GM23338 (cell line): ENCODE data around the gene FXYD6. TPM values are rescaled to one million over a fixed set of nuclear protein-coding genes. Genes with fewer than 3 reads are reported as not detected.
A peak's percentile ranks its signal among the peaks of the same experiment; 100 is the strongest.

ENCODE experiments used
- ATAC-seq: fragments of 200-7000 bp; cut with Tn5 transposase; 3 replicates; pipeline ENCODE4 v1.9.1; 2020
- DNase-seq: peaks from one replicate; pipeline ENCODE4 v3.0.0-alpha.2; 2015; ENCODE audit warnings: low spot score
- H2AFZ ChIP-seq: fragments of 200-600 bp; sonication (generic); 2 replicates; pipeline ENCODE4 v1.8.0; 2016; ENCODE audit warnings: antibody characterized with exemption, mild to moderate bottlenecking, moderate library complexity
- H3F3A ChIP-seq: fragments of 200-600 bp; sonication (generic); replicated peaks from 2 replicates; pipeline ENCODE4 v1.8.0; 2017; ENCODE audit warnings: antibody characterized with exemption, mixed run types, low read depth
- H3K27ac ChIP-seq: fragments of 200-600 bp; sonication (generic); 2 replicates; pipeline ENCODE4 v1.6.1; 2016; ENCODE audit warnings: low read depth
- H3K27me3 ChIP-seq: fragments of 200-600 bp; sonication (generic); 2 replicates; pipeline ENCODE4 v1.8.0; 2016; ENCODE audit warnings: mild to moderate bottlenecking, mixed run types, moderate library complexity; ENCODE audit not compliant: insufficient read depth
- H3K36me3 ChIP-seq: fragments of 200-600 bp; sonication (generic); 2 replicates; pipeline ENCODE4 v1.8.0; 2016; ENCODE audit warnings: mild to moderate bottlenecking; ENCODE audit not compliant: insufficient read depth
- H3K4me1 ChIP-seq: fragments of 200-600 bp; sonication (generic); 2 replicates; pipeline ENCODE4 v1.8.0; 2016; ENCODE audit warnings: mild to moderate bottlenecking, moderate library complexity; ENCODE audit not compliant: insufficient read depth
- H3K4me2 ChIP-seq: fragments of 200-600 bp; sonication (generic); 2 replicates; pipeline ENCODE4 v1.7.1; 2017; ENCODE audit warnings: mixed run types
- H3K4me3 ChIP-seq: fragments of 200-600 bp; sonication (generic); 2 replicates; pipeline ENCODE4 v1.6.1; 2016; ENCODE audit warnings: mixed run types
- H3K79me2 ChIP-seq: fragments of 200-600 bp; sonication (generic); replicated peaks from 2 replicates; pipeline ENCODE4 v1.8.0; 2017; ENCODE audit warnings: mild to moderate bottlenecking; ENCODE audit not compliant: insufficient read depth
- H3K9me2 ChIP-seq: fragments of 200-600 bp; sonication (generic); 2 replicates; pipeline ENCODE4 v1.8.0; 2017; ENCODE audit not compliant: insufficient read depth
- H4K20me1 ChIP-seq: fragments of 200-600 bp; sonication (generic); replicated peaks from 2 replicates; pipeline ENCODE4 v1.8.0; 2017; ENCODE audit warnings: mild to moderate bottlenecking; ENCODE audit not compliant: insufficient read depth
- H3K27ac Mint-ChIP-seq: 2 replicates; pipeline ENCODE4 v1.8.0; 2020; ENCODE audit warnings: inconsistent platforms, mild to moderate bottlenecking, moderate library complexity, mixed read lengths
- H3K27me3 Mint-ChIP-seq: 3 replicates; pipeline ENCODE4 v1.8.0; 2022; ENCODE audit warnings: low read depth, mild to moderate bottlenecking, moderate library complexity, mixed read lengths, inconsistent platforms; ENCODE audit not compliant: insufficient read depth, poor library complexity
- H3K36me3 Mint-ChIP-seq: 3 replicates; pipeline ENCODE4 v1.8.0; 2021; ENCODE audit warnings: low read depth, mild to moderate bottlenecking, inconsistent platforms, moderate library complexity, mixed read lengths
- H3K4me1 Mint-ChIP-seq: 3 replicates; pipeline ENCODE4 v1.8.0; 2020; ENCODE audit warnings: mild to moderate bottlenecking, inconsistent platforms, mixed read lengths
- H3K4me3 Mint-ChIP-seq: 3 replicates; pipeline ENCODE4 v1.8.0; 2021; ENCODE audit warnings: moderate library complexity, mild to moderate bottlenecking, inconsistent platforms, mixed read lengths
- H3K9me3 Mint-ChIP-seq: 3 replicates; pipeline ENCODE4 v1.8.0; 2020; ENCODE audit warnings: moderate library complexity, mild to moderate bottlenecking, inconsistent platforms, mixed read lengths
- CREB1 ChIP-seq: fragments of 250-450 bp; sonication (Bioruptor Pico); IDR thresholded peaks from 2 replicates; pipeline ENCODE4 v1.5.0; 2020; ENCODE audit warnings: low read depth, mild to moderate bottlenecking, moderate library complexity
- CTCF ChIP-seq, 2 experiments: fragments of 200-600 bp in 1 of 2; sonication (generic) in 1 of 2; conservative IDR thresholded peaks; 2 replicates each; pipeline versions ENCODE4 v1.5.1 to v1.6.1; 2016 to 2017; ENCODE audit warnings: antibody characterized with exemption in 2 of 2, low read depth in 2 of 2, mild to moderate bottlenecking in 2 of 2, moderate library complexity in 1 of 2
- ETS1 ChIP-seq: IDR thresholded peaks from 2 replicates; pipeline ENCODE4 v1.6.1; 2016; ENCODE audit warnings: antibody characterized with exemption
- NANOG ChIP-seq: IDR thresholded peaks from 2 replicates; pipeline ENCODE4 v1.6.1; 2016; ENCODE audit warnings: antibody characterized with exemption, borderline replicate concordance
- STAT1 ChIP-seq: IDR thresholded peaks from one replicate; pipeline ENCODE4 v1.6.1; 2016; ENCODE audit warnings: antibody characterized with exemption; ENCODE audit not compliant: unreplicated experiment
- ZNF114 ChIP-seq: fragments of 250-450 bp; sonication (Bioruptor Pico); IDR thresholded peaks from 2 replicates; pipeline ENCODE4 v1.5.0; 2020; ENCODE audit warnings: mild to moderate bottlenecking, moderate library complexity
- polyA plus RNA-seq: library from polyadenylated mRNA; unstranded; fragments of >200 nt; fragmentation: Nextera tagmentation; extraction: Ambion mirVana; gene quantifications from 2 replicates; pipeline ENCODE4 v1.2.1, GENCODE V29; 2016
- total RNA-seq: library from RNA; depleted of rRNA; stranded (reverse); fragments of >200 nt; shearing (Covaris generic); gene quantifications from 2 replicates; pipeline ENCODE4 v1.2.3, GENCODE V29; 2014
- TF ChIP-seq, protein P1 (sequence below): IDR thresholded peaks from one replicate; pipeline ENCODE4 v1.6.1; 2018; ENCODE audit warnings: antibody characterized with exemption; ENCODE audit not compliant: unreplicated experiment

FXYD6 gene
- total and polyA plus RNA-seq, 2 experiments from 2014 or later = 26.2 to 30.7 TPM

DNA sequence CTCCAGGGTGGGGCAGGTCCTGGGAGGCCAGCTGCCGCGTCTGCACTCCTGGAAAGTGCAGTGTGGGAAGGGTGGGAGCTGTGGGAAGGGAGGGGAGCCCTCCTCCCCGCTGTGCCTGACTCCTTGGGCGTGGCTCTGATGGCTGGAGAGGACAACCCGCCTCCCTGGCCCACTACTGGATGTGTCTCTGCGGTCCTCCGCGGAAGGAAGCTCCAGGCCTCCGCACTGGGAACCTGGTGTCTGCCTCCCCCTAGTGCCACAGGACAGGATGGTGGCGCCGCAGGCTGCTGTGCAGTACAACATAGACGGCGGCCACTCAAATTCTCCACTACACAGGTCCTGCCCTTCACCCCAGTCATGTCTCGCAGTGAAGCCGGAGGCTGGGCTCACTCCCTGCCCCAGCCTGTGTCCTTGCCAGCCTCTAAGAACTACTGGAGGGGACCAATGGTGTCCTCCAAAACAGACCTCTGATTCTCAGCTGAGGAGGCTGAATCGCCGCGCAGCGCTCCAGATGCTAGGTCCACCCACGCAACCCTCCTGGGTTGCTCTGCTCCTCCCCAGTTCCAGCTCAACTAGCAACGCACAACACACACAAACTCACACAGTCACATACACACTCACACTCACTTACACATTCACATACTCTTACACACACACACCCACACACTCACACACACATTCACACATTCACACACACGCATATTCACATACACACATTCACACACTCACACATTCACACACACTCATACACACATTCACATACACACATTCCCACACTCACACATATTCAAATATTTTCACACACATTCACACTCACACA is 67.0 kb downstream of the FXYD6 start:
- no peak overlapping the region for H3K4me3 ChIP-seq
- Mint-ChIP-seq H3K27ac (no peak overlapping the region), H3K4me3 (no peak overlapping the region; the same call in 2 of the 3 replicates), H3K9me3 (no peaks in the 10 kb centered on the region), H3K4me1 (peaks cover 12% of the 10 kb centered on the region), H3K27me3 (peaks cover 1% of the 10 kb centered on the region), H3K36me3 (no peaks in the 10 kb centered on the region; the same call in 2 of the 3 replicates)
- H3K4me2 ChIP-seq = no peak overlapping the region
- ATAC-seq = peak; percentile 97
- H3K36me3 ChIP-seq = no peaks in the 10 kb centered on the region
- no peaks in the 10 kb centered on the region for H3K9me2 ChIP-seq
- H3K79me2 ChIP-seq = no peaks in the 10 kb centered on the region
- H3F3A ChIP-seq = no peaks in the 10 kb centered on the region
- 0 out of 2 replicates have a peak overlapping the region, but pooled peaks have one; percentile 43 for H2AFZ ChIP-seq
- H3K27ac ChIP-seq = no peak overlapping the region
- no peaks in the 10 kb centered on the region; the same call in 1 of the 2 replicates for H4K20me1 ChIP-seq
- peak; percentile 83 for DNase-seq
- 0 out of 2 replicates have a peak, but pooled peaks cover 3% of the 10 kb centered on the region for H3K4me1 ChIP-seq
- H3K27me3 ChIP-seq = 0 out of 2 replicates have a peak, but pooled peaks cover 4% of the 10 kb centered on the region
- TF ChIP-seq CREB1 (CRISPR knock-in tag) (no peak), CTCF (conservative IDR thresholded peaks at IDR 0.05; ENCODE audit: low read depth in 2 of 2) (peak; percentile 50 to 89), STAT1 (no peak)

DNA sequence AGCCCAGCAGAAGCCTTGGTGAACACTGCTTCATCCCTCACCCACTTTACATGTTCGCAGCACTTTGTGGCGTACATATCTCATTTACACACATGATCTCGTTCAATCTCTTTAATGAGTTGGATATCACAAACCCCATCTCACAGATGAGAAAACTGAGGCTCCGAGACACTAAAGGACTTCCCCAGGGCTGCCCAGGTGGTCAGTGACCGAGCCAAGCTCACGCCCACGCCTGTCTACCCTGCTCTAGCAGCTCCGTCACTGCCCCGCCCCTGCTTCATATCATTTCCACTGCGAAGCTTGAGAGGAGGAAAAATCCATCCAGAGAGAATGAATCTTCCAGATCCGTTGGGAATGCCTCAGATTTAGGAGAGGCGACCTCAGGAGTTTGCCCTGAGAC is 67.7 kb downstream of the FXYD6 start:
- Histone ChIP-seq H3K4me3 (no peak overlapping the region), H3K9me2 (no peaks in the 10 kb centered on the region), H3K4me2 (no peak overlapping the region), H3K4me1 (0 out of 2 replicates have a peak, but pooled peaks cover 3% of the 10 kb centered on the region), H4K20me1 (no peaks in the 10 kb centered on the region), H3F3A (no peaks in the 10 kb centered on the region), H3K79me2 (no peaks in the 10 kb centered on the region), H3K36me3 (no peaks in the 10 kb centered on the region), H3K27me3 (0 out of 2 replicates have a peak, but pooled peaks cover 4% of the 10 kb centered on the region), H3K27ac (no peak overlapping the region), H2AFZ (0 out of 2 replicates have a peak overlapping the region, but pooled peaks have one; percentile 43)
- no peak for TF ChIP-seq STAT1
- no peak for TF ChIP-seq ZNF114 (CRISPR knock-in tag)
- TF ChIP-seq NANOG = no peak
- no peak for TF ChIP-seq ETS1
- TF ChIP-seq, protein P1, sequence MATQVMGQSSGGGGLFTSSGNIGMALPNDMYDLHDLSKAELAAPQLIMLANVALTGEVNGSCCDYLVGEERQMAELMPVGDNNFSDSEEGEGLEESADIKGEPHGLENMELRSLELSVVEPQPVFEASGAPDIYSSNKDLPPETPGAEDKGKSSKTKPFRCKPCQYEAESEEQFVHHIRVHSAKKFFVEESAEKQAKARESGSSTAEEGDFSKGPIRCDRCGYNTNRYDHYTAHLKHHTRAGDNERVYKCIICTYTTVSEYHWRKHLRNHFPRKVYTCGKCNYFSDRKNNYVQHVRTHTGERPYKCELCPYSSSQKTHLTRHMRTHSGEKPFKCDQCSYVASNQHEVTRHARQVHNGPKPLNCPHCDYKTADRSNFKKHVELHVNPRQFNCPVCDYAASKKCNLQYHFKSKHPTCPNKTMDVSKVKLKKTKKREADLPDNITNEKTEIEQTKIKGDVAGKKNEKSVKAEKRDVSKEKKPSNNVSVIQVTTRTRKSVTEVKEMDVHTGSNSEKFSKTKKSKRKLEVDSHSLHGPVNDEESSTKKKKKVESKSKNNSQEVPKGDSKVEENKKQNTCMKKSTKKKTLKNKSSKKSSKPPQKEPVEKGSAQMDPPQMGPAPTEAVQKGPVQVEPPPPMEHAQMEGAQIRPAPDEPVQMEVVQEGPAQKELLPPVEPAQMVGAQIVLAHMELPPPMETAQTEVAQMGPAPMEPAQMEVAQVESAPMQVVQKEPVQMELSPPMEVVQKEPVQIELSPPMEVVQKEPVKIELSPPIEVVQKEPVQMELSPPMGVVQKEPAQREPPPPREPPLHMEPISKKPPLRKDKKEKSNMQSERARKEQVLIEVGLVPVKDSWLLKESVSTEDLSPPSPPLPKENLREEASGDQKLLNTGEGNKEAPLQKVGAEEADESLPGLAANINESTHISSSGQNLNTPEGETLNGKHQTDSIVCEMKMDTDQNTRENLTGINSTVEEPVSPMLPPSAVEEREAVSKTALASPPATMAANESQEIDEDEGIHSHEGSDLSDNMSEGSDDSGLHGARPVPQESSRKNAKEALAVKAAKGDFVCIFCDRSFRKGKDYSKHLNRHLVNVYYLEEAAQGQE = no peak
- no peak for ATAC-seq
- DNase-seq = no peak
- peaks cover 1% of the 10 kb centered on the region for H3K27me3 Mint-ChIP-seq
- H3K4me3 Mint-ChIP-seq = no peak overlapping the region
- H3K9me3 Mint-ChIP-seq = no peaks in the 10 kb centered on the region
- no peak overlapping the region for H3K27ac Mint-ChIP-seq
- no peaks in the 10 kb centered on the region; the same call in 2 of the 3 replicates for H3K36me3 Mint-ChIP-seq
- H3K4me1 Mint-ChIP-seq = peaks cover 5% of the 10 kb centered on the region; the same call in 1 of the 3 replicates
